ENCODE measurements around the gene UCMA. TPM values are rescaled to one million over a fixed set of nuclear protein-coding genes. Genes with fewer than 3 reads are reported as not detected.

The UCMA gene
- total RNA-seq, 1 donor from 2014 or later = not detected

- no peak for TF ChIP-seq CTCF (IDR thresholded peaks at IDR 0.05; ENCODE audit: unreplicated experiment)
- Mint-ChIP-seq H3K9me3 (peaks cover 17% of the 10 kb centered on the region), H3K4me1 (no peaks in the 10 kb centered on the region), H3K27me3 (ENCODE audit: low read depth) (no peaks in the 10 kb centered on the region), H3K4me3 (no peak overlapping the region), H3K27ac (no peak overlapping the region), H3K36me3 (peaks cover 5% of the 10 kb centered on the region)
- DNase-seq (ENCODE audit: low spot score in 2 of 2, unreplicated experiment in 2 of 2) = no peak
These were observed 15.3 kb downstream of the UCMA start for GRCh38 chr10:13218878-13219277.

- no peak overlapping the region for H3K27ac Mint-ChIP-seq
- TF ChIP-seq CTCF (IDR thresholded peaks at IDR 0.05; ENCODE audit: unreplicated experiment) = no peak
- H3K4me3 Mint-ChIP-seq = no peak overlapping the region
- H3K36me3 Mint-ChIP-seq = peaks cover 21% of the 10 kb centered on the region
- H3K9me3 Mint-ChIP-seq = peaks cover 21% of the 10 kb centered on the region
- no peaks in the 10 kb centered on the region for H3K4me1 Mint-ChIP-seq
- no peaks in the 10 kb centered on the region for H3K27me3 Mint-ChIP-seq (ENCODE audit: low read depth)
- DNase-seq (ENCODE audit: low spot score in 2 of 2, unreplicated experiment in 2 of 2) = no peak
These were observed 21.0 kb downstream of the UCMA start for GRCh38 chr10:13213163-13213562.

GRCh38 chr10:13206546-13207443, 27.4 kb downstream of the UCMA start:
- Mint-ChIP-seq H3K27ac (no peak overlapping the region), H3K9me3 (no peaks in the 10 kb centered on the region), H3K36me3 (peaks cover 15% of the 10 kb centered on the region), H3K4me1 (no peaks in the 10 kb centered on the region), H3K4me3 (no peak overlapping the region), H3K27me3 (ENCODE audit: low read depth) (no peaks in the 10 kb centered on the region)
- no peak for DNase-seq (ENCODE audit: low spot score in 2 of 2, unreplicated experiment in 2 of 2)
- TF ChIP-seq CTCF (IDR thresholded peaks at IDR 0.05; ENCODE audit: unreplicated experiment) = peak; percentile 46

- DNase-seq (ENCODE audit: low spot score in 2 of 2, unreplicated experiment in 2 of 2) = no peak
- H3K4me3 Mint-ChIP-seq = no peak overlapping the region
- H3K36me3 Mint-ChIP-seq = peaks cover 18% of the 10 kb centered on the region
- no peaks in the 10 kb centered on the region for H3K9me3 Mint-ChIP-seq
- H3K27ac Mint-ChIP-seq = no peak overlapping the region
- no peaks in the 10 kb centered on the region for H3K4me1 Mint-ChIP-seq
- H3K27me3 Mint-ChIP-seq (ENCODE audit: low read depth) = no peaks in the 10 kb centered on the region
- TF ChIP-seq CTCF (IDR thresholded peaks at IDR 0.05; ENCODE audit: unreplicated experiment) = no peak
These were observed 28.1 kb downstream of the UCMA start for GRCh38 chr10:13206091-13206490.

- Mint-ChIP-seq H3K27me3 (ENCODE audit: low read depth) (no peaks in the 10 kb centered on the region), H3K27ac (no peak overlapping the region), H3K36me3 (peaks cover 18% of the 10 kb centered on the region), H3K4me3 (no peak overlapping the region), H3K4me1 (no peaks in the 10 kb centered on the region), H3K9me3 (no peaks in the 10 kb centered on the region)
- no peak for DNase-seq (ENCODE audit: low spot score in 2 of 2, unreplicated experiment in 2 of 2)
- no peak for TF ChIP-seq CTCF (IDR thresholded peaks at IDR 0.05; ENCODE audit: unreplicated experiment)
These were observed 33.0 kb downstream of the UCMA start for GRCh38 chr10:13201132-13201531.
